NOMO-1 treated with dmso at 0.1 percent for 144 hours (cell line): ENCODE results near the gene PDCD6IP.

Source experiments
- DNase-seq: peaks from one replicate; lab custom pipeline; 2025; ENCODE audit not compliant: unreplicated experiment; lab: John Stamatoyannopoulos, UW

The PDCD6IP gene

DNA sequence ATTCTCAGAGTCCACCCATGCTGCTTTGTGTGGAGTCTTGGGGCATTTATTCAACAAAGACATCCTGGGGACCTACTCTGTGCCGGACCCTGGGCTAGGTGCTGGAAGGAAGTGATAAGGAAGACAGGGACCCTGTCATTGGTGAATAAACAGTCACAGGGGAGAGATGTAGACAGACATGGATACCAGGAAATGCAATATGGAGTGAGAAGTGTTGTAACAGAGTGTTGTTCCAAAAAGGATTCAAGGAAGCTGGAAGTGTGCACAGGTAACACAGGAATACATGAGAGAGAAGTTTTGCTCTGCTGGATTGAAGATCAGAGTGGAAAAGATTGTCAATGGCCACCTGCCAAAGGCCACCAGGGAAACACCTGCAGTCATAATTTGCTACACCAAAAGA, 89.0 kb downstream of the PDCD6IP start:
- no peak for DNase-seq

DNA sequence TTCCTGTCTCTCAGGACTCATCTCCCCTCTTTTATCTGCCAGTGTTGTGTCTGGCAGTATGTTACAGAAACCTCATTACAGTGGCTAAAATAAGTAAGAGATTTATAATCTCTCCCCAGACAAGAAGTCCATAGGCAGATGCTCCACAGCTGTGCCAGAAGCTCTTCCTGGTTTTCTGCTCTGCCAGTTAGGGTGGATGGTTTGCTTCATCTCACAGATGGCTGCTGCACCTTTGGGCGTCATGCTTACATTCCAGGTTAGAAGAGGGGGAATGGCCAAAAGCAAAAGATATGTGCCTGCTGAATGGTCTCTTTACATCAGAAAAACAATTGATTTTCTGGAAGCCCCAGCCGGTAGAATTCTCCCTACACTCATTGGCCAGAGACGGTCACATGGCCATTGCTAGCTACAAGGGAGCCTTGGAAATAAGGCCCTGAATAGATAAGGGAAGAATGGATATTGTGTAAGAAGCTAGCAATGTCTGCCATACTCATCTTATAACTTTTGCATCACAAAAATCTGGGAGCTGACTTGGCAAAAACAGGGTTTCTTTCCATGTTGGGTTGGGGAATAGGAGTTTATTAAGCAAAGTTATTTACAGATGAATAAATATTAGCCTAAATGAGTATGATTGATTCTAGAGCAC, 91.1 kb downstream of the PDCD6IP start:
- no peak for DNase-seq

DNA sequence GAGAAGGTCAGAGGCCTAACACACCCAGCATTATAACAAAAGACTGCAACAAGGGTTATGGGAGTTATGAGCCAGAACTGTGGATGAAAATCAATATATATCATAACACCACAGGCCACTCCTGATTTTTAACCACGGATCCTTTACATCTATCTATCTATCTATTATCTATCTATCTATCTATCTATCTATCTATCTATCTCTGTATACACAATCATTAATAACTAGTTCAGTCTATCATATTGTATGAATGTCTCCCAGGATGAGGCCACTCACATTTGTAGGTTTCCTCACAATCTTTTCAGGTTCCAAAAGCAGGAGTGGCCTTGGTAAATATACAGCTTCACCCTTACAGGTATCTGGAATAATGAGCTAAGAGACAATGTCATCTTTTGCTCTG, 94.2 kb downstream of the PDCD6IP start:
- no peak for DNase-seq

DNA sequence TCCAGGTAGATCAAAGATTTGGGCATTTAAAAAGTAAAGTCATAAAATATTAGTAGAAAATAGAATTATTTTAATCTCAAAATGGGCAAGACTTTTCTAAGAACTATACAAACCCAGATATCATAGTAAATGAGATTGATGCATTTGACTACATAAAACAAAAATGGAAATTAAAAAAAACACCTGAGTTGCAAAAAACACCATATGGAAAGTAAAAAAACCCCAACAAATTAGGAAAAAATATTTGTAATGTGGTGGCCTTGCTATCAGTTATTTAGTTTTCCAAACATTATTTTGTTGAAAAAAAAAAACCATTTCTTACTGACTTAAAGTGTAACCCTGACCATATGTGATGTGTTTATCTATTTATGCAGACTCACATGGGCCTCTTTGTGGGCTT, 97.2 kb downstream of the PDCD6IP start:
- no peak for DNase-seq

DNA sequence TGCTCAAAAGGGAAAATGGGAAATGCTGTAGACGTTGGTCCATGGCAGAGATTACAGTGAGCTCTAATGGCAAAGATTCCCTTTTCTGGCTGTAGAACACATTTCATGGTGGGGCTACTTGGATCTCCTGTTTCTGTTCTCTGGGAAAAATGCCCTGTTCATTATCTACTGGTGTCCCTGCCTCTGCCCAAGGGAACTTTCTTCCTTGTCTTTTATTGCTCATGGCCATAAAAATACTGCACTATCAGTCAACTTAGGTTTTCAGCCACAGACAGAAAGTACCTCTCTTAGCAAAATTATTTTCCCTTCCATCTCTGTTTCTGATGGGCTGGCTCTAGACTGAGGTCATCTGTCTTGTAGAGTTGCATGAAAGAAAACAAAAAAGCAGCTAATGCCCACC, 98.9 kb downstream of the PDCD6IP start:
- DNase-seq = no peak

DNA sequence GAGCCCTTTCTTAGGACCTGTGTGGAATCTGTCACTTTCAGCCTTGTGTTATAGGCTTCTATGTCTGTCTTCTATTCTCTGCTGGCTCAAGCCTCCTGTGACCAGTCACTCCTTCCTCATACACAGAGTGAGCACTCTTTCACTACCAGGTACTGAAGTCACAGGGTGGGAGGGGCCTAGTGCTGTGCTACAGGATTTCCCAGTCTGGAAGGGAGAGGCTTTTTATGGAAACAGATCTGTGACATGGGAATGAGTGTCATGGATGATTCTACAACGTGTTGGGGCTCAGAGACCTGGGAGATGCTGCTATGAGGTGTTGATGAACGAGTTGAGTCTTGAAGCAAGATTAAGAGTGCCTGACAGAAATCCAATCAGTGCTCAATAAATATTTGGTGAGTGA, 100.5 kb downstream of the PDCD6IP start:
- DNase-seq = no peak

DNA sequence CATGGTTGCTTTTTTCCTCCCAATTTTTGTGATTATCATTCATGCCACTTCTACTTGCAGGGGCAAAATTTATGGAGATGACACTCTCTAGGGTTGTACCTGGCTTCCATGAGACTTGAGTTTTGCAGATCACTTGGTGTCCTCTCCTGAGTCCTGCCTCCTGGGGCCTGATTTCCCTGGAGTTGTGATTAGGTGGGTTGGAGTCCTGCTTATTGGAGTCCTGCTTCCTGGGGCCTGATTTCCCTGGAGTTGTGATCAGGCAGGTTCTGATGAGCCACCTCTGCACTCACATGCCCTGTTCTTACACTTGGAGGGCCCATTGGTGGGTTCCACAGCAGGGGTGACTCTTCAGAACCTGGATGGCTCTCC, 102.0 kb downstream of the PDCD6IP start:
- DNase-seq = no peak

DNA sequence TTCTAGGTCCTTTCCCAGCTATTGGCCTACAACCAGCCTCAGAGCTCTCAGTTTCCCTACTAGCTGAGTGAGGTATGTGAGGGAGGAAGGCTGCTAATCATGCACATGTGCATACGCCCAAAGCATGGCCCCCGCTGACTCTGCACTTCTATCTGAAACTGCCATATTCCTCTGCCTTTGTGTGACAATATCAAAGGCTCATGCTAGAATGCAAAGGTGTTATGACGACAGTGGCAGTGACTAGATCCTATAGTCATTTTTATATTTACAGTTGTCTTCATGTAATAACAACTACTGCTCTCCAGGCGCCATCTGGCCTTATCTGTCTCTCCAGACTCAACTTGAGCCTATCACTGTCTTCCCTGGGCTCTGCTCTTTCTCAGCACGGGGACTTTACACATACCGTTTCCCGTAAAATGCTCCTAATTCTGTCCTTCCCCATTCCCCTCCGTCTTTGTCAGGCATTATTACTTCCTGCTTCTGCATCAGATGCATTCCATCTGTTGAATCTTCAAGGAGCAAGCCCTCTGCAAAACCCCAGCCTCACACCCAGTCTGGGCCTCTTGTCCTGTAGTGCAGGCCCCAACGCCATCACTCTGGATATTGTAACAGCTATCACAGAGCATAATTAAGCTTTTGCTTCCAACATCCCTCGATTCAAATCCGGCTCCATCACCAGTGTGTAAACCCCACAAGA, 102.5 kb downstream of the PDCD6IP start:
- no peak for DNase-seq

DNA sequence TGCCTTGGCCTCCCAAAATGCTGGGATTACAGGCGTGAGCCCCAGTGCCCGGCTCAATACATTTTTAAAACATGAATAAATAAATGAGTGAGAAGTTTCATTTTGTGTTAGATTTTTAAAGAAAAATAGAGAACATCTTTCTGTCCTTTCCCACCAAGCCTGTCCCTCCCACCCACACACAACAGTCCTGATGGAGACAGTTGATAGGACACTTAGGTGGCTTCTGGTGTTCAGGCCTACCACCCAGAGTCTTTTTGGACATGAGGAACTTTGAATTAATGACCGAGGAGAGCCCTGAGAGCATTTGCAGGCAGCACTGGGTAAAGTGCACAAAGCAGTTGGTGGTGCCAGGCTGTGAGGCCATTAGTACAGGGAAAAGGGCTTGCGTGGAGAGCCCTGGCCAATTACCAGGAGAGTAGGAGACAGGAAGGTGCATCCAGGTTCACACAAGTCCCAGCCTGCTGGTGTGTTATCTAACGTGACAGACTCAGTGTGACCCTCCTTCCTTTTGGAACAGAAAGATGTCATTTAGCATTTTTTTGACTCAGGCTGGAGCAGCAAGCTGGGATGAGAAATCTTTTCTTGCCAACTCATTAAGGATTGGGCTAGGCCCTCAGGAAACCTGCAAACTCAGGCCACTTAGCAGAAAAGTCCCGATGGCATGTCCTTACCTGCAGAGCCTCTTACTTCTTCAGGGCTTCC, 103.6 kb downstream of the PDCD6IP start:
- no peak for DNase-seq

DNA sequence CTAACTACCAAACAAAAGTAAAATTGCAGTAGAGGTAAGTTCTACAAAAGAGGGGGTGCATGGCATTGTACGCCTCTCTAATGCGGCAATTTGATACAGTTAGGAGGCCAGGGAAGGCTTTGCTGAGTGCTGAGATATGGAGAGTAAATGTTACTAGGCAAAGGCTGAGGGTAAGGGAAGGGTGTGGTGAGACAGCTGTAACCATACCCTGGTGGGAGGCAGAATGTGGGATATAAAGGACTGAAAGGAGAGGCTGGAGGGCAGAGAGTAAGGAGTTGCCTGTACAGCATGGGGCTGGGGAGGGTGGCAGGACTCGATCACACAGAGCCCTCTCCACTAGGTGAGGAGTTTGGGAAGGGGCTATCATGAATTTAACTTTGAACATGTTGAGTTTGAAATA, 106.3 kb downstream of the PDCD6IP start:
- no peak for DNase-seq

DNA sequence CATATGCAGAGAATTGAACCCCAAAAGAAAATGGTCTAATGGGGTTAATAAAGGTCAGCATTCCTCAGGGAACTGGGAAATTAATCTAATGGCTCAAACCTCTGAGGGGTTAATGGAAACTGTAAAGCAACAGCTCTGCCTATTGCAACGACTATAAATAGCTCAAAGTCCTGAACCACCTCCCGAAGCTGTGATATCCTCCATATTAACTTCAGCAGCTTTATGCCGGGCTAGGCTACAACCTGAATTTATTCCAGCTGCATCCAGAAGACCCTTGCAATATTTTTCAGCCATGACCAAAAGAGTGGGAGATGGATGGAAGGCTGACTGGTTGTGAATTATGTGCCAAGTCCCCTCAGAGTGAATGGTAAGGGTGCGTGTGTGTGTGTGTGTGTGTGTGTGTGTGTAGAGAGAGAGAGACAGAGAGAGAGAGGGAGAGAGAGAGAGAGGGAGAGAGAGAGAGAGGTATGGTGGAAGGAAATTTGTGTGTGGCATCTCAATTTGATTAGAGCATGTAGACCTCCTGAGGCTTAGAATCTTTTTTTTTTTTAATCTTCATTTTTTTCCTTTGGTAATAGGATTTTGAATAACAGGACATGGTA, 109.9 kb downstream of the PDCD6IP start:
- DNase-seq = no peak

DNA sequence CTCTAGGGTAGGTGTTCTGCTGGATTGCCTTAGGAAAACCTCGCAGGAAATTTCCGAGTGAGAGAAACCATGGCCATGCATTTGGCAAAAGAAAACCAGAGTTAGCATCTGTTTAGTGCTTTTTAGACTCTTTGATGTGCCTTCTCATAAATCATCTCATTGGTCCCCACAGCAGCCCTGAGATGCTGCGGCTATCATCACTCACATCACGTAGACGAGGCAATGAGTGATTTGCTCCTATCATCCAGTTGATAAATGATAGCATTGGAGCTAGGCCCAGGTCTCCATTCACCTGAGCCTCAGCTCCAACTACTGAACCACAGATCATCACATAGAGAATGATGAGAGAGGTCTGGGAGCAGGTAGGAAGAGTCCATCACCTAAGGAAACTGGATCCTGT, 111.1 kb downstream of the PDCD6IP start:
- no peak for DNase-seq

DNA sequence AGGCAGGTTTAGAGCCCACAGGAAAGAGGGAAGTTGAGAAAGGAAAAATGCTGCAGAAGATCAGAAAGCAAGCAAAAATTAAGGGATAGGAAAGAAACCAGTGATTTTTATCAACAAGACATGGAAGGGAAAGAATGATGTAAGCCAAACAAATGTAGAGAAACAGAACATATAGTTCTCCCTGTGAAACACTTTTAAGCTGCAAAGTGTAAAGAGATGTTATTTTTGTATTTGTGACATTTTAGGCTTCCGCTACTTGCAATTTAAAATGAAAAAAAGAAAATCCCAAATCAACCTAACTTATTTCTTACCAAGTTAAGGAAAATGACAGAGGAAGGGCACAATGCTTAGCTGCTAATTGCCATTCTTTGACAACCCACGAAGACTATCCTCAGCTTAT, 111.6 kb downstream of the PDCD6IP start:
- no peak for DNase-seq

DNA sequence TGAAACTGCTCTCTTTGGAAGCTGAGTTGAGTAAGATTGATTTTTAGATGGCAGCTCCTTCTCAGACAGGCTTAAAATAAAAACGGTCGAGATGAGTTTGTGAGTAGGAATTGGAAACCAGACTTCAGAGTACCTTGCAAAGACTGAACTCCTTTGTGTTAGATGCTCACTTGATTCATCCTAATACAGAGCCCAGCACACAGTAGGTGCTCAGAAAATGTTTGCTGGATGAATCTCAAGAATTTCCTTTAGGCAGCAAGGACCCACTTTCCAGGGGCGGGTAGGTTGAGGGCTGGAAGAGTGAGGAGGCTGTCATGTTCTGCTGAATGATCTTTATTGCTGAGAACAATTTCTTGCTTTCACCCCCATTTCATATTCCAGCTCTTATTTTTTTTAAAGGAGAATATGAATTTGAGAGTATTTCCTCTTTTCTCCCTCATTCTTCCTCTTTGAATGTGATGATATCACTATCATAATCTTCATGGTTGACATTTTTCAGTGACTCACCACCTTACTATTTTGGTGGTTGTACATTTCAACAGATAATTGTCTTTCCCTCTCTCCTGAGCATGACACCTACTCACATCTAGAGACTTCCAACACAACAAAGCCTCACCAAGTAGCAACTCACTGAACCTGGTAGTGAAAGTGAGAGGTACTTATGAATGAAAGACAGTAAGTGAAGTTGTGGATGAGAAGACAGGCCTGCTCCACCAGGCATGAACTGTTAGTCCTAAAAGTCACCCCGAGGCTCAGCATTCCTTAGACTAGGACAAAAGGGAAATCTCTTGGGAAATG, 113.3 kb downstream of the PDCD6IP start:
- peak; percentile 50 for DNase-seq

DNA sequence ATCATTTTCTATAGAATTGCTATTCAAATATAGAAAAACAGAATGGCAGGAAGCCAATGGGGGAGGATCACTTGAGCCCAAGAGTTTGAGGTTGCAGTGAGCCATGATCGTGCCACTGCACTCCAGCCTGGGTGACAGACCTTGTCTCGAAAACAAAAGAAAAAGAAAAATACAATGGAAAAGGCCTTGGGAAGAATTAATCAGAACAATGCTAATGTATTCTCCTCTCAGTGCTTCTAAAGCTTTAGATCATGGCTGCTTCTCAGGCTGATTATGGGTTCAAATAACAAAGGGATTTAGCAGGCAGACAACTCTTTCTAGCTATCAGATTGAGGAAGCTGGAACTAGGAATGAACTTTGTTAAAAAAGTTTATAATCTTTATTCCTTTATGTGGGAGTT, 115.8 kb downstream of the PDCD6IP start:
- no peak for DNase-seq

DNA sequence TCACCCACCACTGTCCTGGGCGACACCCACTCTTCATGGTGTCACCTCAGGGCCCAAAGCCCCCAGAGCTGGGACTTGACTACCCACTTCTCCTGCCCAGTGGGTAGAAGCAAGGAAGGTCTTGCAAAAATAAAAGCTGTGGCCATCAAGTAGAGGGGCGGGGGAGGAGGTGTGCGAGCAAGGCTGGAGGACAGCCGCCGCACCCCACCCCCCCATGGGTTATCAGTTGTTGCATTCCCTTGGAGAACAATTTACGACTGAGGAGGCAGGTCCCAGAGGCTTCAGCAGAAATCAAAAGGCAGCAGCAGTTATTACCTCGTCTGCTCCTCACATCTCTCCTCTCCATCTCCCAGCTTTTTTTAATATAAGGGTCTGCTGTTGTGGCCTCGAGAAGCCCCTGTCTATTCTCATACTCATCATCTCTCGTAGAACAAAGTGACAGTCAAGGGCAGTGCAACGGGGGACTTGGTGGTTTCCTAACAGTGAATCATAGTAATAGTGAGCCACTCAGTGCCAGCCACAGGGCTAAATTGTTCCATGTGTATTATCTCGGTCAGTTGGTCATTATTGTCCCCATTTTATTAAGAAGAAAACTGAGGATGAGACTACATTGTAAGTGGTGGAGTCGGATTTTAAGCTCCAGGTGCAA, 116.4 kb downstream of the PDCD6IP start:
- no peak for DNase-seq

DNA sequence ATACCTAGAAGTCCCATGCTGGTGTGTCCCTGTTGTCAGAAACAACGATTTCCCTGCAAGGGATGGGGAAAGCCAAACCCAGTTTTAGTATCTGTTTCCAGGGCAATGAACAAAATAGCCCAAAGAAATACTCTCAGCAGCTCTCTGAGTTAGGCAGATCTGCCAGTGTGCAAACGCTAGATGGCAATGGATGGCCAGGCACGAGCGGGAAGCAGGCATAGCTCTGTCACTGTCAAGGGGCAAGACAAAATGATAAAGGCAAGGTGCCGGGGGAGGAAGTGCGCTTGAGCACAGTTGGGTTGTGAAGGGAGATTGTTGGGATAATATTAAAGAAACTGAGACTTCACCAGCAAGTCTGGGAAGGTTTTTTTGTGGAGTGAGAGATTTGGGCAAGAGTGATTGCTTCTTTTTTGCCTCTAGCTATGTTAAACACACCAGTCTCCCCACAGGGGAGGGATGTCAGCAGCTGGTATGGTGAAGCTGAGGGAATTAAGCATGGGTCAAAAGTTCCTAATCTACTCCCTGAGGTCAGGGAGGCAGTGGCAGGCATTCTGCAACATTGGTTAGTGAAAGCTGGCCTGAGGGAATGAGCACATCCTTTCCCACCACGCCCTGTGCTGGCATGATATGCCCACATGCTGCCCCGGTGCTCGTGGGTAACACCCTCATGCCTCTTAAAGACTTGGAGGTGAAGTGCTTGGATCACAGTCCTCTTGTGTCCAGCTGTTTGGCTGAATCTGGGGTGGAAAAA, 117.5 kb downstream of the PDCD6IP start:
- DNase-seq = no peak

DNA sequence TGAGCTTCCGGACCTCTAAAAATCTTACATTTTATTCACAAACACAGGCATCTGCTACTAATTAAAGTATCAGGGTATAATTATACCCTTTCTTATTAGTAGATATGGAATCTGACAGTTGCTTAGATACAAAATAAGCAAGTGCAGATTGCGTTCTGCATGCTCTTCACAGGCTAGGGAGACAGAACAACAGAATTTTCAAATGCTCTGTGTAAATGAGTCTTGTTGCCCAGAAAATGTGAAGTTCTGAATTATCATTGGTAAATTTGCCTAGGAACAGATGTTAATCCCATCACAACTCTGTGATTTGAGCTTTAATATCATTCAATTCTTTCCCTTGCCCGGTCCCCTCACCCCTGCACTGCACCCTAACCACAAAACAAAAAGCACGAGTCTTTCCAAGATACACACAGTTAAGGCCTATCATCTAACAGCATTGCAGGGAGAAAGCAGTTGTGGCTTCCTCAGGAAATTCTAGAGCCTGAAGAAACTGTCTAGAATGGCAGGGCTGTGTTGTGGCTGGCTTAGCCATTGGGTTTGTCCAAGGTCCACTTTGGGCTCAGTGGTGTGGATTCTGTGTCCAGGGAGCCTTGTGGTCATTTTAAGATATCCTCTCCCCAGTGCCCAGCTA, 119.8 kb downstream of the PDCD6IP start:
- no peak for DNase-seq
